ENCODE measurements around the gene SPR.

The SPR gene

DNA sequence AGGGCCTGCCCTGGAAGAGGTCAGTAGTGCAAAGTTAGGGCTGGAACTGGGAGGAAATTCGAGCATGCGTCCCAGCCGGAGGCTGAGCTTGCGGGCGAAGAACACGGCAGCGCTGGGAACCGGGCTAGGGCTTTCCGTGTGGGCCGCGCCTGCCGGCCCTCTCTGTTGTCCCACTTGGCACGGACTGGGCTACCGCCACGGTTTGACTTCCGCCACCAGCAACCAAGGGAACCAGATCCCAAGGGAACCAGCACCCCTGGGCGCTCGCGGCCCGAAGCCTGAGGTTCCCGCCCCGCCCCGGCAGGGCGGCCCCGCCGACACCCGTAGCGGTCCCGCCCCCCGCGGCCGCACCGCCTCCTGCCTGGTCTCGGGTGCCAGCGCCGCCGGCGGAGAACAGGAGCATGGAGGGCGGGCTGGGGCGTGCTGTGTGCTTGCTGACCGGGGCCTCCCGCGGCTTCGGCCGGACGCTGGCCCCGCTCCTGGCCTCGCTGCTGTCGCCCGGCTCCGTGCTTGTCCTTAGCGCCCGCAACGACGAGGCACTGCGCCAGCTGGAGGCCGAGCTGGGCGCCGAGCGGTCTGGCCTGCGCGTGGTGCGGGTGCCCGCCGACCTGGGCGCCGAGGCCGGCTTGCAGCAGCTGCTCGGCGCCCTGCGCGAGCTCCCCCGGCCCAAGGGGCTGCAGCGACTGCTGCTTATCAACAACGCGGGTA, at the start of gene SPR (continued):
- TF ChIP-seq, protein P1, sequence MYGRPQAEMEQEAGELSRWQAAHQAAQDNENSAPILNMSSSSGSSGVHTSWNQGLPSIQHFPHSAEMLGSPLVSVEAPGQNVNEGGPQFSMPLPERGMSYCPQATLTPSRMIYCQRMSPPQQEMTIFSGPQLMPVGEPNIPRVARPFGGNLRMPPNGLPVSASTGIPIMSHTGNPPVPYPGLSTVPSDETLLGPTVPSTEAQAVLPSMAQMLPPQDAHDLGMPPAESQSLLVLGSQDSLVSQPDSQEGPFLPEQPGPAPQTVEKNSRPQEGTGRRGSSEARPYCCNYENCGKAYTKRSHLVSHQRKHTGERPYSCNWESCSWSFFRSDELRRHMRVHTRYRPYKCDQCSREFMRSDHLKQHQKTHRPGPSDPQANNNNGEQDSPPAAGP (tag by site-specific recombination; IDR thresholded peaks at IDR 0.05), result no peak
- no peak for TF ChIP-seq ZNF394 (tag by site-specific recombination; IDR thresholded peaks at IDR 0.05; ENCODE audit: borderline replicate concordance)
- TF ChIP-seq ZNF529 (tag by site-specific recombination; IDR thresholded peaks at IDR 0.05; ENCODE audit: insufficient replicate concordance), result no peak
- 0 out of 2 replicates have a peak, but pooled peaks have one; percentile 23 for TF ChIP-seq HOXC10 (CRISPR knock-in tag; IDR thresholded peaks at IDR 0.05)
- TF ChIP-seq, protein P2, sequence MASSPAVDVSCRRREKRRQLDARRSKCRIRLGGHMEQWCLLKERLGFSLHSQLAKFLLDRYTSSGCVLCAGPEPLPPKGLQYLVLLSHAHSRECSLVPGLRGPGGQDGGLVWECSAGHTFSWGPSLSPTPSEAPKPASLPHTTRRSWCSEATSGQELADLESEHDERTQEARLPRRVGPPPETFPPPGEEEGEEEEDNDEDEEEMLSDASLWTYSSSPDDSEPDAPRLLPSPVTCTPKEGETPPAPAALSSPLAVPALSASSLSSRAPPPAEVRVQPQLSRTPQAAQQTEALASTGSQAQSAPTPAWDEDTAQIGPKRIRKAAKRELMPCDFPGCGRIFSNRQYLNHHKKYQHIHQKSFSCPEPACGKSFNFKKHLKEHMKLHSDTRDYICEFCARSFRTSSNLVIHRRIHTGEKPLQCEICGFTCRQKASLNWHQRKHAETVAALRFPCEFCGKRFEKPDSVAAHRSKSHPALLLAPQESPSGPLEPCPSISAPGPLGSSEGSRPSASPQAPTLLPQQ (tag by site-specific recombination; IDR thresholded peaks at IDR 0.05), result no peak
- TF ChIP-seq, protein P3, sequence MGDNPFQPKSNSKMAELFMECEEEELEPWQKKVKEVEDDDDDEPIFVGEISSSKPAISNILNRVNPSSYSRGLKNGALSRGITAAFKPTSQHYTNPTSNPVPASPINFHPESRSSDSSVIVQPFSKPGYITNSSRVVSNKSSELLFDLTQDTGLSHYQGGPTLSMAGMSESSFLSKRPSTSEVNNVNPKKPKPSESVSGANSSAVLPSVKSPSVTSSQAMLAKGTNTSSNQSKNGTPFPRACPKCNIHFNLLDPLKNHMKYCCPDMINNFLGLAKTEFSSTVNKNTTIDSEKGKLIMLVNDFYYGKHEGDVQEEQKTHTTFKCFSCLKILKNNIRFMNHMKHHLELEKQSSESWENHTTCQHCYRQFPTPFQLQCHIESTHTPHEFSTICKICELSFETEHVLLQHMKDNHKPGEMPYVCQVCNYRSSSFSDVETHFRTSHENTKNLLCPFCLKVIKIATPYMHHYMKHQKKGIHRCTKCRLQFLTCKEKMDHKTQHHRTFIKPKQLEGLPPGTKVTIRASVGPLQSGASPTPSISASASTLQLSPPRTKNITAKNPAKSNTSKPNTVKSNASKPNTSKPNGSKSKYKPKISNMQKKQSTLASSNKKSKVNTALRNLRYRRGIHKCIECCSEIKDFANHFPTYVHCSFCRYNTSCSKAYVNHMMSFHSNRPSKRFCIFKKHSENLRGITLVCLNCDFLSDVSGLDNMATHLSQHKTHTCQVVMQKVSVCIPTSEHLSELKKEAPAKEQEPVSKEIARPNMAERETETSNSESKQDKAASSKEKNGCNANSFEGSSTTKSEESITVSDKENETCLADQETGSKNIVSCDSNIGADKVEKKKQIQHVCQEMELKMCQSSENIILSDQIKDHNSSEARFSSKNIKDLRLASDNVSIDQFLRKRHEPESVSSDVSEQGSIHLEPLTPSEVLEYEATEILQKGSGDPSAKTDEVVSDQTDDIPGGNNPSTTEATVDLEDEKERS (tag by site-specific recombination; IDR thresholded peaks at IDR 0.05), result no peak
- TF ChIP-seq, protein P4, sequence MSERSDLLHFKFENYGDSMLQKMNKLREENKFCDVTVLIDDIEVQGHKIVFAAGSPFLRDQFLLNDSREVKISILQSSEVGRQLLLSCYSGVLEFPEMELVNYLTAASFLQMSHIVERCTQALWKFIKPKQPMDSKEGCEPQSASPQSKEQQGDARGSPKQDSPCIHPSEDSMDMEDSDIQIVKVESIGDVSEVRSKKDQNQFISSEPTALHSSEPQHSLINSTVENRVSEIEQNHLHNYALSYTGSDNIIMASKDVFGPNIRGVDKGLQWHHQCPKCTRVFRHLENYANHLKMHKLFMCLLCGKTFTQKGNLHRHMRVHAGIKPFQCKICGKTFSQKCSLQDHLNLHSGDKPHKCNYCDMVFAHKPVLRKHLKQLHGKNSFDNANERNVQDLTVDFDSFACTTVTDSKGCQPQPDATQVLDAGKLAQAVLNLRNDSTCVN (tag by site-specific recombination; optimal IDR thresholded peaks at IDR 0.05), result peak; percentile 74
- TF ChIP-seq ZNF843 (tag by site-specific recombination; IDR thresholded peaks at IDR 0.05), result no peak
- TF ChIP-seq GFI1B (tag by site-specific recombination; IDR thresholded peaks at IDR 0.05), result no peak
- TF ChIP-seq ZBTB1 (tag by site-specific recombination; IDR thresholded peaks at IDR 0.05), result no peak
- no peak for TF ChIP-seq WT1 (tag by site-specific recombination; IDR thresholded peaks at IDR 0.05)
- TF ChIP-seq ZNF664 (tag by site-specific recombination; IDR thresholded peaks at IDR 0.05), result no peak
- no peak for TF ChIP-seq RBAK (tag by site-specific recombination; IDR thresholded peaks at IDR 0.05)
- TF ChIP-seq, protein P5, sequence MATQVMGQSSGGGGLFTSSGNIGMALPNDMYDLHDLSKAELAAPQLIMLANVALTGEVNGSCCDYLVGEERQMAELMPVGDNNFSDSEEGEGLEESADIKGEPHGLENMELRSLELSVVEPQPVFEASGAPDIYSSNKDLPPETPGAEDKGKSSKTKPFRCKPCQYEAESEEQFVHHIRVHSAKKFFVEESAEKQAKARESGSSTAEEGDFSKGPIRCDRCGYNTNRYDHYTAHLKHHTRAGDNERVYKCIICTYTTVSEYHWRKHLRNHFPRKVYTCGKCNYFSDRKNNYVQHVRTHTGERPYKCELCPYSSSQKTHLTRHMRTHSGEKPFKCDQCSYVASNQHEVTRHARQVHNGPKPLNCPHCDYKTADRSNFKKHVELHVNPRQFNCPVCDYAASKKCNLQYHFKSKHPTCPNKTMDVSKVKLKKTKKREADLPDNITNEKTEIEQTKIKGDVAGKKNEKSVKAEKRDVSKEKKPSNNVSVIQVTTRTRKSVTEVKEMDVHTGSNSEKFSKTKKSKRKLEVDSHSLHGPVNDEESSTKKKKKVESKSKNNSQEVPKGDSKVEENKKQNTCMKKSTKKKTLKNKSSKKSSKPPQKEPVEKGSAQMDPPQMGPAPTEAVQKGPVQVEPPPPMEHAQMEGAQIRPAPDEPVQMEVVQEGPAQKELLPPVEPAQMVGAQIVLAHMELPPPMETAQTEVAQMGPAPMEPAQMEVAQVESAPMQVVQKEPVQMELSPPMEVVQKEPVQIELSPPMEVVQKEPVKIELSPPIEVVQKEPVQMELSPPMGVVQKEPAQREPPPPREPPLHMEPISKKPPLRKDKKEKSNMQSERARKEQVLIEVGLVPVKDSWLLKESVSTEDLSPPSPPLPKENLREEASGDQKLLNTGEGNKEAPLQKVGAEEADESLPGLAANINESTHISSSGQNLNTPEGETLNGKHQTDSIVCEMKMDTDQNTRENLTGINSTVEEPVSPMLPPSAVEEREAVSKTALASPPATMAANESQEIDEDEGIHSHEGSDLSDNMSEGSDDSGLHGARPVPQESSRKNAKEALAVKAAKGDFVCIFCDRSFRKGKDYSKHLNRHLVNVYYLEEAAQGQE (tag by site-specific recombination; IDR thresholded peaks at IDR 0.05), result no peak
- no peak for TF ChIP-seq ZNF341 (tag by site-specific recombination; IDR thresholded peaks at IDR 0.05; ENCODE audit: low read depth)
- TF ChIP-seq TCF7L2 (IDR thresholded peaks at IDR 0.05; ENCODE audit: borderline replicate concordance, low read depth, low read length), result no peak
- peak; percentile 24; the same call in 1 of the 2 replicates for TF ChIP-seq ZBTB20 (tag by site-specific recombination; IDR thresholded peaks at IDR 0.05)
- no peak for TF ChIP-seq ZNF146 (tag by site-specific recombination; IDR thresholded peaks at IDR 0.05)
- peak; percentile 63 for TF ChIP-seq GLIS1 (tag by site-specific recombination; IDR thresholded peaks at IDR 0.05)
- TF ChIP-seq ZNF433 (tag by site-specific recombination; IDR thresholded peaks at IDR 0.05; ENCODE audit: low read depth), result no peak
- TF ChIP-seq, protein P6, sequence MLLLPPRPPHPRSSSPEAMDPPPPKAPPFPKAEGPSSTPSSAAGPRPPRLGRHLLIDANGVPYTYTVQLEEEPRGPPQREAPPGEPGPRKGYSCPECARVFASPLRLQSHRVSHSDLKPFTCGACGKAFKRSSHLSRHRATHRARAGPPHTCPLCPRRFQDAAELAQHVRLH (tag by site-specific recombination; IDR thresholded peaks at IDR 0.05), result no peak
- TF ChIP-seq ZNF239 (tag by site-specific recombination; IDR thresholded peaks at IDR 0.05), result no peak
- no peak for TF ChIP-seq ZNF624 (tag by site-specific recombination; IDR thresholded peaks at IDR 0.05)
- TF ChIP-seq ZNF768 (tag by site-specific recombination; IDR thresholded peaks at IDR 0.05), result no peak
- TF ChIP-seq, protein P7, sequence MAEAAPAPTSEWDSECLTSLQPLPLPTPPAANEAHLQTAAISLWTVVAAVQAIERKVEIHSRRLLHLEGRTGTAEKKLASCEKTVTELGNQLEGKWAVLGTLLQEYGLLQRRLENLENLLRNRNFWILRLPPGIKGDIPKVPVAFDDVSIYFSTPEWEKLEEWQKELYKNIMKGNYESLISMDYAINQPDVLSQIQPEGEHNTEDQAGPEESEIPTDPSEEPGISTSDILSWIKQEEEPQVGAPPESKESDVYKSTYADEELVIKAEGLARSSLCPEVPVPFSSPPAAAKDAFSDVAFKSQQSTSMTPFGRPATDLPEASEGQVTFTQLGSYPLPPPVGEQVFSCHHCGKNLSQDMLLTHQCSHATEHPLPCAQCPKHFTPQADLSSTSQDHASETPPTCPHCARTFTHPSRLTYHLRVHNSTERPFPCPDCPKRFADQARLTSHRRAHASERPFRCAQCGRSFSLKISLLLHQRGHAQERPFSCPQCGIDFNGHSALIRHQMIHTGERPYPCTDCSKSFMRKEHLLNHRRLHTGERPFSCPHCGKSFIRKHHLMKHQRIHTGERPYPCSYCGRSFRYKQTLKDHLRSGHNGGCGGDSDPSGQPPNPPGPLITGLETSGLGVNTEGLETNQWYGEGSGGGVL (tag by site-specific recombination; IDR thresholded peaks at IDR 0.05), result 0 out of 2 replicates have a peak, but pooled peaks have one; percentile 13
- TF ChIP-seq ZNF571 (tag by site-specific recombination; IDR thresholded peaks at IDR 0.05), result no peak
- no peak for TF ChIP-seq ZNF791 (tag by site-specific recombination; IDR thresholded peaks at IDR 0.05)
- TF ChIP-seq FEZF1 (tag by site-specific recombination; IDR thresholded peaks at IDR 0.05), result no peak

All from HEK293 (cell line).